Adipose tissue (tissue), 3 donors: ENCODE data around the gene C1orf21. TPM values are rescaled to one million over a fixed set of nuclear protein-coding genes. Genes with fewer than 3 reads are reported as not detected.
"Not testable (repeated sequence)": the region's sequence is repeated elsewhere in the genome, so short reads cannot be mapped to it uniquely, and the experiment has no call there.

Experiments used
- H3K27ac ChIP-seq: one replicate; pipeline ENCODE4 v1.5.1; 2013; ENCODE audit warnings: low read depth, low read length
- WGBS, 3 donors: extraction: QIAGEN DNeasy Blood & Tissue Kit; methylation state at CpG; one replicate each; pipeline ENCODE4 v1.1.7; 2013; 5-methylcytosine and 5-hydroxymethylcytosine counted together
- polyA plus RNA-seq, 3 donors: library from polyadenylated mRNA; stranded (reverse); fragments of 200-250 nt; gene quantifications; one replicate each; pipeline ENCODE4 v1.2.3, GENCODE V29; 2013
- donor health status: healthy with polysubstance abuse.
- donor health status: Bipolar disorder and iron deficiency.
- donor health status: healthy.

Gene C1orf21
- polyA plus RNA-seq, 3 donors, result 5.5 to 86.3 (median 24.1) TPM

DNA sequence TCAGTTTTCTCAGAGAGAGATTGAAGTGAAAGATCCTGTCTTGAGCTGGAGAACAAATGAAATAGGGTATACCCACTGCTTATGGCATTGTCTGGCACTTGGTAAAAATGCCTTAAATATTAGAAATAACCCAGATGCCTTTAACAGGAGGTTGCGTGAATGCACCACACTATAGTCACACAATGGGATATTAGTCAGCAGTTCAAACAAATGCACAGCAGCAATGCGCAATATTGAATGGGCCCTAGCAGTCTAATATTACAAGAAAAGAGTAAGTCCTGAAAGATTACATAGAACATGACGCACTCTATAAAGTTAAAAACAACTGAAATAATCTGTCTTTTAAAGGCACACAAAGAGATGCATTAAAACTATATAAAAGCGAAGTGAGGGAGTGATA is 206.8 kb downstream of the C1orf21 start:
- H3K27ac ChIP-seq, result no peak overlapping the region
- WGBS, 3 donors, result 85 to 96% (median 87%) methylated on average over 4 of the region's 4 CpGs

- 85 to 94% (median 88%) methylated on average over 7 of the region's 7 CpGs for WGBS, 3 donors
- no peak overlapping the region for H3K27ac ChIP-seq
Measured at GRCh38 chr1:184595596-184595995, 208.8 kb downstream of the C1orf21 start.

DNA sequence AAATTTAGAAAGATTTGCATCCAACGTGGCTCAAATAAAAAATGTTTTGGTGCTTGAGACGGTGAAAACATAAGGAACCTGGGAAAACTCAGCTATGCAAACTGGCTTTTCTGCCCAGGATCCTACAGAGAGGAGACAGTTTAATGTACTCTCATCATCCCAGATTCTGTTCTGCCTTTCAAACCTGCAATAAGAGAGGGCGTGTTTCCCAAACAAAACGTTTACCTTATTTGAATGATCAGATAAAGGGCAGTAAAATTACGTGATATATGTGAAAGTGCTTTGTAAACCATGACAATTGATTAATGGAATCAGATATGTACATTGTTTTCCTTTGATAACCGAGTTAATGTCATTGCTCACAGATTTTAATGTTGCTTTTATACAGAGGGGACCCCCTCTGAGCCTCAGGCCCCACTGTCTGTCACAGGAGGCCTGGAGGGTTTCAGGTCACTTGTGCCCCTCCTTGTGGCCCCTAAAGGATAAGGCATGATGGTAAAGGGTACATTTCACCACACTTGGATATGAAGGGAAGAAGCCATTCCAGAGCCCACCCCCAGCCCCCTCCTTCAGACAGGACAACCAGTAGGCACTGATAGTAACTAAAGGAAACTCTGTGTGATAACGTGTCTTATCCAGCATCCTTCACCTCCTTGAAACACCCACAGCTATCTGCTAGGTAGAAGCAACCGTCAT is 210.3 kb downstream of the C1orf21 start:
- 75 to 86% (median 78%) methylated on average over 8 of the region's 8 CpGs for WGBS, 3 donors
- H3K27ac ChIP-seq, result no peak overlapping the region

DNA sequence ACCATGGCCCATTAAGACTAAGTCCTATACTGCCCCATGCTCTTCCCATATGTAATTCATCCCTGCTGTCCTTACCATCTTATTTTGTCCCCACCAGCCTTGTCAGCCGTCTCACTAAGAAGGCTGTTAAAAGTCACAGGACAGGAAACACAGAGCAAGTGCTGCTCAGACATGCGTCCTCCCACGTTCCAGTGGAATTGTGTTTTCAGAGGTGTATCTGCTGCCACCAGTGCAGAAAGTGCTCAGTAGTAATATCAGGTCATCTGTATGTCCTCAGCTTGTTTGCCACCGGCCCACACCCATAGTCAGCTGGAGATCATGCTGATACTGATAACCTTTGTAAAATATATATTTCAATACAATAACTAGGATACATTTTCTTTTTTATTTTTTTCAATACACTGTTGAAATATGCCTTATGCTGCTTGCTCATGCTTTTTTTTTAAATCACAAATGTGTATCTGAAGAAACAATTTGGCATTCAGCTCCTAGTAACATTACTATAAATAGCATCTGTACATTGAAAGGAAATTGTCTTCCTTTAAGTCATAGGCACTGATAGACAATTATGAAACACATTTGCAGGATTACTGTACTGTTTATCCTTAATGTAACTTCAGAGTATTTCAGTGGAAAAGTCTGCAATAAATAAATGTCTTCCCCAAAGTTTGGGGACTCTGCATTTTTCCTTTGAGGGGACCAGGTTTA is 211.0 kb downstream of the C1orf21 start:
- 61 to 74% (median 61%) methylated on average over 4 of the region's 4 CpGs for WGBS, 3 donors
- no peak overlapping the region for H3K27ac ChIP-seq

DNA sequence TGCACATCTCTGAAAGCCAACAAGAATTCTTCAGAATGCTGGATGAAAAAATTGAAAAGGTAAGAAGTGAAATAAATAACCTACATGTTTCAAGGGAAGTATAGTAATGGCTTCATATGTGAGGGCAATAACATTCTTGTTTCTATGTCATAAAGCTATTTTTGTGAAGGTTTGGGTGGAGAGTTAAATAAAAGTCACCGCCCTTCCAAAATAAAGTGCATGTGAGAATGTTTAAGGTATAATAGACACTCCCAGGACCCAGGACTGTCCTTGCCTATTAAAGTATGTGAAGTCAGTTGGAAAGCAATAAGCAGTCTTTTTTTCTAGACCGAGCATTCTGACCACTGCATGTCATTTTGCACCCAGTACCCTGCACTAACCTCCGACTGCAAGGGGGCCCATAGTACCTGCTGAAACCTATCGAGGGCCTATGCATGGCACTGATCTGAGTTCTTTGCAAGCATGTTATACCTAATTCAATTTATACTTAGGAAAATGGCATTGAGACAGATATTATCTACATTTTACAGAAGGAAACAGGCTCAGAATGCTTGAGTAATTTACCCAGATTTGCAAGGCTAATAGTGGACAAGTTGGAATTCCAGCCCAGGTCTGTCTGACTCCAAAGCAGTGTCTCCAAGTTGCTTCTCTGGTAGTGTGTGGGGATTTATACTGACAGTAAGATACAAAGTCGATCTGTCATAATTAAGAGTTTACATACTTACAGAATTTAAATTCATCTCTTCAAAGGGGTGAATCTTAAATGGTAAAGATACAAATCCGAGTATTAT is 211.8 kb downstream of the C1orf21 start:
- 94 to 95% (median 94%) methylated on average over 6 of the region's 6 CpGs for WGBS, 3 donors
- no peak overlapping the region for H3K27ac ChIP-seq

DNA sequence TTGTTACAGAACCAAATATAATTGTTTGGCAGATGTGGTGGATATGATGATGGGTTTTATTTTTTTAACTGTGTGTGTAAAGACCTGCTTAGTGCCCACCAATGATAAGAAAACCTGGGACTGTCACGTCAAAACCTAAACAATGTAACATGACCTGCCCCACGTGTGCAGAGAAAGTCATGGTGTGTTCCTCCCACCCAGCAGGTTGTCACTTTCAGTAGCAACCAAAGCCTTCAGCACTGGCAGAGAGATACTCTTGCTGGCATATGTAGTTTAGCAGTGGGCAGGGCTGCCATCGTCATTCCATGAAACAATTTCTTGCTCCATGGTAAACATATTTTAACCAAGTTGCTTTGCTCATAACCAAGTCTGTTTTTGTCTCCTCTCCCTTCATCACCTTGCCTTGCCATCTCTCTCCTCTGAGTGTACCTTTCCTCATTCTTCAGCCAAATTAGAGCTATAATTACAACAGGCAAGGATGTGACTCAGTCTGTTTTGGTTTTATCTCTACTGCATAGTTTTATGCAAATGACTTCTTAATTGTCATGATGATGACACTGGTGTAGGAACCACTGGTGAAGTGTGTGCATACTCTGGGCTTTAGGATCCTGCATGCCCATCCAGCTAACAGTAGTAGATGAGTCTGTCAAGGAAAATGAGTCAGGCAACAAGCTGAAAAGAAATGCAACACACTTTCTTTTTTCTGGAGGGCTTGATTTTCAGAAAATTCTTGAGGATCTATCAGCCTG is 217.5 kb downstream of the C1orf21 start:
- 86 to 90% (median 87%) methylated on average over 3 of the region's 3 CpGs for WGBS, 3 donors
- no peak overlapping the region for H3K27ac ChIP-seq

- WGBS, 3 donors, result 94 to 95% (median 95%) methylated on average over 4 of the region's 4 CpGs
- no peak overlapping the region for H3K27ac ChIP-seq
Measured at GRCh38 chr1:184605941-184606340, 219.1 kb downstream of the C1orf21 start.

- 65 to 89% (median 75%) methylated on average over 1 of the region's 1 CpG for WGBS, 3 donors
- H3K27ac ChIP-seq, result no peak overlapping the region
Measured at GRCh38 chr1:184606786-184607185, 220.0 kb downstream of the C1orf21 start.

- WGBS, 3 donors, result 79 to 89% (median 88%) methylated on average over 4 of the region's 4 CpGs
- no peak overlapping the region for H3K27ac ChIP-seq
Measured at GRCh38 chr1:184608581-184608980, 221.8 kb downstream of the C1orf21 start.

- no peak overlapping the region for H3K27ac ChIP-seq
Measured at GRCh38 chr1:184608990-184609389, 222.2 kb downstream of the C1orf21 start.

GRCh38 chr1:184610876-184611595 is 224.2 kb downstream of the C1orf21 start:
- whole genome bisulfite sequencing, 3 donors, result 54 to 67% (median 64%) methylated on average over 12 of the region's 12 CpGs
- H3K27ac ChIP-seq, result no peak overlapping the region

- H3K27ac ChIP-seq, result not testable (repeated sequence)
- WGBS, 3 donors, result 95 to 97% (median 96%) methylated on average over 5 of the region's 5 CpGs
Measured at GRCh38 chr1:184612229-184612628, 225.4 kb downstream of the C1orf21 start.

- H3K27ac ChIP-seq, result no peak overlapping the region
- WGBS, 3 donors, result 96% methylated on average over 7 of the region's 7 CpGs
Measured at GRCh38 chr1:184614667-184615066, 227.8 kb downstream of the C1orf21 start.

DNA sequence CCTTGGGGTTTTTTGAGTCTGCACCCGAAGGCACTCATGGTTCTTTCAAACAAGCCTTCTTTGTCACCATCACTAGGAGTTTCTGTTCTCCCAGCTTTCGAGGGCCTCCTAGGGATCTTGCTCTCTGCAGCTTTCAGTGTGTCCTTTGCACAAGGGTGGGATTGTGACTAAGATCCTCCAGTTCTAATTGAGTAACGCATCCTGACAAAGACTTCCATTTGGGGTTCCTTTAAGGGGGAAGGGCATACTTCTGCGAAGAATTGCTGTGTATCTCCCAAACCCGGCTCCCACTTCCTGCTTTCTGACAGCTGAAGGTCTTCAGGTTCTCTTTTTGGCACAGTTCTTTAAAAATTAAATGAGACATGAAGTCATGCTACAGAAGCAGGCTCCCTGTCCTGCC is 228.5 kb downstream of the C1orf21 start:
- no peak overlapping the region for H3K27ac ChIP-seq

DNA sequence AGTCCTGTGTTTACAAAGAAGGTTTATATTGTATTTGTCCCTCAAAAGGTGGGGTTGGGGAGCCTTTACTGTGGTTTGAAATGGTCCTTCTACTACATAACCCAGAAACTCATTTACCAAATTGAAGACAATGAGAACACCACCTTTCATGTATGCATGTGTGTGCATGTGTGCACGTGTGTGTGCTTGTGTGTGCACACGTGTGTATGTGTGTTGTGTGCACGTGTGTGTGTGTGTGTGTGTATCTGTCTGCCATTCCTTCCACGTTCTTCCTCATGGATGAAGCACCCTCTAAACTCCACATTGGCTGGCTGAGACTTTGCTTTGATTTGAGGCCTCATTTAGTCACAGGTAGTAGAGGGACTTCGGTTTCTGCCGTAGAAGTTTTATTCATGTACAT is 229.7 kb downstream of the C1orf21 start:
- H3K27ac ChIP-seq, result no peak overlapping the region
- WGBS, 3 donors, result 79 to 92% (median 89%) methylated on average over 6 of the region's 6 CpGs

More for the DNA sequence above, 228.5 kb downstream of the C1orf21 start:
- WGBS, 3 donors, result 45 to 70% (median 60%) methylated on average over 5 of the region's 5 CpGs

DNA sequence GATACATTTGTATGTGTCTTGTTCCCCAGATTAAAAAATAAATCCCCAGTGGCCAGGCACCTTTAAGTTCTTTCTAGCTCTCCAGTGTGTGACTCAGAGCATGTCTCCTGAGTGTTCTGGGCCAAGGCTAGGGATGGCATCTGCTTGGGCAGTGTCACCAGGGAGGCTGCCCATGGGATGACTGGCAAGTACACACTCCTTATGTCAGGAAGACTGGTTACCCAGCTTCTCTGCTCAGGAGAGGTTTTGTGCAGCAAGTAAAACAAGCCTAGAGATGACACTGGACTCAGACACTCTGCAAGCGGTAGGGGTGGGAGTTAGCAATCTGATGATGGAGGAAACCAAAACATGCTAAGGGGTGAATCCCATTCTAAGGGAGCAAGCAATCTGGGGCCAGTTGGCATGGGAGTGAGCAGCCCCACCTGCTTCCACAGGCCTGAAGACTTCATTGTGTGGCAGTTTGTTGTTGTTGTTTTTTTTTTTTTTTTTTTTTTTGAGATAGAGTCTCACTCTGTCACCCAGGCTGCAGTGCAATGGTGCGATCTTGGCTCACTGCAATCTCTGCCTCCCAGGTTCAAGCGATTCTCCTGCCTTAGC is 230.7 kb downstream of the C1orf21 start:
- H3K27ac ChIP-seq, result no peak overlapping the region
- WGBS, 3 donors, result 91 to 98% (median 97%) methylated on average over 3 of the region's 3 CpGs

GRCh38 chr1:184618851-184619250 is 232.0 kb downstream of the C1orf21 start:
- H3K27ac ChIP-seq, result no peak overlapping the region

DNA sequence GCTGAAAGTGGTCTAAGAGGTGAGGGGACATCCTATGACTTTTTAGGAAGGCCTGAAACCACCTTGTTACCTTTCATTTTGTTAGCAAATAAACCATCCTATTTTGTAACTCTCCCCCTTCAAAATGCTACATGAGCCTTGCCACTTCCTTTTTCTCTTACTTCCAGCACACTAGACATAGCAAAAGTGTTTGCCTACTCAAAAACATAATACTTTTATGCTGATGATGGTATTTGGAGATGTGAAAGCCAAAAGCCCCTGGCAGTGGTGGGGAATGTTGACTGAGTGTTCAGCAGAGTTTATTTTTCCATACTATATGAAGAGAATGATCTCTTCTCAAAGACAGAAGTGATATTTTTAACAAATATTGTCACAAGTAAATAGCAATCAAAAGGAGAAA is 233.6 kb downstream of the C1orf21 start:
- H3K27ac ChIP-seq, result no peak overlapping the region

More at GRCh38 chr1:184618851-184619250, 232.0 kb downstream of the C1orf21 start:
- 86 to 95% (median 95%) methylated on average over 3 of the region's 3 CpGs for WGBS, 3 donors
